Neural progenitor cell (in vitro differentiated cells): Measurements from ENCODE around the gene OAF.

ENCODE experiments used
- CTCF ChIP-seq: fragments of 200-600 bp; sonication (generic); IDR thresholded peaks from 2 replicates; pipeline ENCODE4 v1.5.1; 2017; ENCODE audit warnings: antibody characterized with exemption, mild to moderate bottlenecking
- EZH2phosphoT487 ChIP-seq: fragments of 200-600 bp; sonication (generic); IDR thresholded peaks from 2 replicates; pipeline ENCODE4 v1.6.1; 2017; ENCODE audit warnings: antibody characterized with exemption

DNA sequence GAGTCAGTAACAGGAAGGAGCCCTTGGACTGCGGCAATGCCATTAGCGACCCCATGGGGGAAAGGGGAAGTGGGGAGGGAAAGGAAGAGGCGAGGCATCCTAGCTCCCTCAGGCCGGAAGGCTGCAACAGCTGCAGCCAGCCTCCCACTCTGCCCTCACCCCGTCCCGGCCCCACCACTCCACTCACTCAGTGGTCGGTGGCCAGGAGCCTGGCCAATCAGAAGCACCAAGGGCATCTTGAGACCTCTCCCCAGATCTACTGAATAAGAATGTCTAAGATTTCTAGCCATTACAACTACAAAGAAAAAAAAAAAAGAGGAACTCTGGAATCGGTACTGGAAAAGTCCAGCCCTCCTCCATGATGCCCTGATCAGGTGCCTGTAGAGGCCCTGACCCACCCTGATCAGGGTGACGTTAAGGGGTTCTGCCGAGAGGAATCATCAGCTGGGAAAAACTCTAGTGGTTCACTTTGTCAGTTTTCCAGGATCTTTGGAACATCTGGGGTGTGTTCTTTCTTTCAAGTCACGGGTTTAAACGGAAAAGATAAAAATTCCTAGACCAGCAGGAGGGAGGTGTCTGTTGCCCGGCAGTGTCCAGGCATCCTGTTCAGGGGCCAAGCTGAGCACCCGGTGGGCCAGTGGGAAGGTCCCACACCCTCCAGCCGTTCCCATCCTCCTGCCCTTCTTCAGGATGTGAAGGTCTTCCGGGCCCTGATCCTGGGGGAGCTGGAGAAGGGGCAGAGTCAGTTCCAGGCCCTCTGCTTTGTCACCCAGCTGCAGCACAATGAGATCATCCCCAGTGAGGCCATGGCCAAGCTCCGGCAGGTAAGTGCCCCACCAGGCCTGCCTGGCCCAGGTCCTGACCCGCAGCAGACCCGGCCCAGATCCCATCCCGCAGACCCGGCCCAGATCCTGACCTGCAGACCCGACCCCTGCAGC lies 14.4 kb downstream of the OAF start:
- TF ChIP-seq CTCF (no peak), EZH2phosphoT487 (no peak)
